GM11168 (cell line): Measurements from ENCODE around the gene NKAIN2.
"Not testable (repeated sequence)": the region's sequence is repeated elsewhere in the genome, so short reads cannot be mapped to it uniquely, and the experiment has no call there.

Source experiments
- in situ Hi-C: fragments of 300-500 bp; cut with MboI; formaldehyde crosslinking; loops from one replicate; pipeline ENCODE4 v1.12.0; 2022; ENCODE audit warnings: low sequenced_read_pairs; ENCODE audit not compliant: unreplicated experiment

Gene NKAIN2

GRCh38 chr6:124535299-124535698, 731.6 kb downstream of the NKAIN2 start:
- in situ Hi-C loops = no loop called here

GRCh38 chr6:124535746-124536145, 732.1 kb downstream of the NKAIN2 start:
- in situ Hi-C loops = no loop called here

- in situ Hi-C loops = no loop called here
Measured at GRCh38 chr6:124536157-124536841, 732.6 kb downstream of the NKAIN2 start.

- in situ Hi-C loops = no loop called here
Measured at GRCh38 chr6:124536842-124537191, 733.2 kb downstream of the NKAIN2 start.

DNA sequence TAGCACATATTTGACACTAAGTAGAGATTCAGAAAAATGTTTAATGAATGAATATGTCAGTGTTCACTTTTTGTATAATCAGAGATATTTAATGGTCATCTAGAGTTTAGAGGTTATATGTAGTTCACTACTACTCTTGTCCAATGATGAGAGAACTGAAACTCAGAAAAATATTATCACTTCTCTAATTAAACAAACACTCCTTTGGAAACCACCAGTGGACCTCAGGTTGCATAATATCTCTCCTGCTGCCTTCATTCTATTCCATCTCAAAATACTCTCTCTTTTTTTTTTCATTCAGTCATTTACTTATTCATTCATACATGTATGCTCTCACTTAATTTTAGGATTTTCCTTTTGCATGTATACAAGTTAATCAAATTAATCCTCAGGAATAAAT, 735.4 kb downstream of the NKAIN2 start:
- in situ Hi-C loops = no loop called here

DNA sequence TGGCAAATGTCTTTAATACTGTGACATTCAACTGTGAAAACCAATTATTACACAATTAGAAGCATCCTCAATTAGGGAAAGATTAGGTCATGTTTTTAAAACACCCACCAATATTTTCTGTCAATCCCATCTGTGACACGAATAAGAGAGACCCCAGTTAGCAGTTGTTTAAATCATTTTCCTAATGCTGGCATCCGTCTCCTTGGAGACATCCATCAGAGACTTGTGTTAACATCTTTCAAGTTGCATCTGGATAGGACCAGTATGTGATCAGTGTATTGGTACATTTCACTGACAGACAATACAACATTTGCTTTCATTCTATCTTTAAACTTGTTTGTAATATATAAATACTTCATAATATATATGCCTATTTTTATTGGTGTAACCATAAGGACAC, 737.9 kb downstream of the NKAIN2 start:
- in situ Hi-C loops = no loop called here

DNA sequence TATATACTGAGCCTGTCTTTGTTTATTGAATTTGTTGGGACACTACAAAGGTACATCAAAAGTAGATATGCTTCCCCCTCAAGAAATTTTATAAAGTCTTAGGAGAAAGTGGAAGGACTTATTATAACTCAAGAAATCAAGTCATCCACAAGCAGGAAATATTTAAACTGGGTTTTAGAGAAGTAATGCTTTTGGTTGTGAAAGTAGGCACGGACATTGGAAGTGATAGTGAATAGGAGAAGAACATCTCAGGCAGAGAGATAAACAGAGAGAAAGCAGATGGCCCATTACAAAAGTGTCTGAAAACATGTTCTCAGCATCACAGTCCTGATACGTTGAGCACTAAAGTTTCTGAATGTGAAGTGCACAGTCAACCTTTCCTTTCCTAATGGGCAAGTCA, 742.9 kb downstream of the NKAIN2 start:
- in situ Hi-C loops = no loop called here

- in situ Hi-C loops = no loop called here
Measured at GRCh38 chr6:124551711-124552233, 748.1 kb downstream of the NKAIN2 start.

DNA sequence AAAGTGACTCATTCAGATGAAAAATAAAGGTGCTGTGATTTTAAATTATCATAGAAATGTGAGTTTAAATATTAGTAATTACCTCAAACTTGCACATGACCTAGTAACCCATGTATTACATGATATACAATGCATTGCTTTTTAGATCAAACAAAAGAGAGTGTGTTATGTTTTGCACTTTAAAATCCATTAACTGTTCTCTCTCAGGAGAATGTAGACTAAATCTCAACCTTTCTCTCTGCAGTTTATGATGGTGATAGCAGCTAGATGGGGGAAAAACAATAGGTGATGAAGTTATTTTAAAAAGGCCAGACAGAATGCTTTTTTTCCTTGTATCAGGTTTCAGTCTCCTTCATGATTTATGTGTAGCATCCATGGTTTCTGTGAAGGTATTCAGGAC, 754.2 kb downstream of the NKAIN2 start:
- in situ Hi-C loops = no loop called here

GRCh38 chr6:124560078-124560477, 756.4 kb downstream of the NKAIN2 start:
- in situ Hi-C loops = not testable (repeated sequence)

DNA sequence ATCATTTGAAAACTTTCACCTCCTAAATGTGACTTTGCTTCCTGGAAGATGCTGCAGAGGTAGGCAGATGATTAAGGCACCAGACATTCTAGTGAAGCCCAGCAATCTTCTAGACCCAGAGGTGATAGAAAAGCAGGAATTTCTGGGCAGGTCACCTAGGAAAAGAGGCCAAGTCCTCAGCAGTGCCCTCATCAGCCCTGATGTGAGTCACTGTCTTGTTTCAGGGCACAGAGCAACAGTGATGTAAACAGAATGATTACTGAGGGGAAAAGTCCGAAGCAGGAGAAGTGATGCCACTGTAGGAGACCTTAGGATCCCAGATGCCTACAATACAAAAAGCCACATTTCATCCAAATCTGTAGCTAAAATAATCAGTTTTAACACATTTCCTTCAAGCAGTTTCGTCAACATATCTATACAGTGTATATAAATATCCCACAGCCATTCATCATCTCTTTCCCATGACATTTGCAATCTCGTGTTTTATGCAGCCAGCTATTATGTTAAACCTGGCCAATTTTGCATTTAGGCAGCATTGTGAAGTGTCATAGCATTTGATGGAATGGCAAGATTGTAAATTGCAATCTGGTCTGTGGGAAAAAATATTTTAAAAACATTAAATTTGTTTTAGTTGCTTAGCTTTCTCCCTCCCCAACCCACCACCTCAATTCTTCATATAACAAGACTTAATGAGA, 757.4 kb downstream of the NKAIN2 start:
- in situ Hi-C loops = no loop called here

DNA sequence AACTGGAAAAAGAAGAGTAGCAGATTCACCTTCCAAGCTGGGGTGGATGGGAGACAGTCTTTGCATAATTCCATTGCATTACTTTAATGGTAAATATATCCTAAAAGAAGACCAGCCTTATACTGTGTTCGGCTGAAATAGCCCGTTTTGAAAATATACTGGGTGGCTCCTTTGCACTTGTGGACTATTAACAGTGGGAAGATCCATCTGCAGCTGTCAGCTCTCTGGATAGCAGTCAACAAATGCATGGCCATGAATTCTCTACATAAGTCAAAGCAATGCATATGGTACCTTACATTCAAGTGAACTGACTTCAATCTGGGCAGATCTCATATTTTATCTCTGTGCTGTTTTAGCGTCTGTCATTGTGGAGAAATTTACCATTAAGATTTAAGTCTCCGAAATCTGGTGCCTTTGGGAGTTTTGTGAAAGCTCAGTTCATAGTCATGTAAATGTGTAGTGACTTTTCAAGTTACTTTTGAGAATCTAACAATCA, 758.0 kb downstream of the NKAIN2 start:
- in situ Hi-C loops = no loop called here

DNA sequence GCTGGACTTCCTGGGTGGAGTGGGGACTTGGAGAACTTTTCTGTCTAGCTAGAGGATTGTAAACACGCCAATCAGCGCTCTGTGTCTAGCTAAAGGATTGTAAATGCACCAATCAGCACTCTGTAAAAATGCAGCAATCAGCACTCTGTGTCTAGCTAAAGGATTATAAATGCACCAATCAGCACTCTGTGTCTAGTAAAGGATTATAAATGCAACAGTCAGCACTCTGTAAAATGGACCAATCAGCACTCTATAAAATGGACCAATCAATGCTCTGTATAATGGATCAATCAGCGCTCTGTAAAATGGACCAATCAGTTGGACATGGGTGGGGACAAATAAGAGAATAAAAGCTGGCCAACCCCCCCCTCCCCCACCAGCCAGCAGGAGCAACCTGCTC, 760.5 kb downstream of the NKAIN2 start:
- in situ Hi-C loops = not testable (repeated sequence)

GRCh38 chr6:124567401-124567800, 763.7 kb downstream of the NKAIN2 start:
- in situ Hi-C loops = no loop called here

- in situ Hi-C loops = no loop called here
Measured at GRCh38 chr6:124573953-124574352, 770.3 kb downstream of the NKAIN2 start.

DNA sequence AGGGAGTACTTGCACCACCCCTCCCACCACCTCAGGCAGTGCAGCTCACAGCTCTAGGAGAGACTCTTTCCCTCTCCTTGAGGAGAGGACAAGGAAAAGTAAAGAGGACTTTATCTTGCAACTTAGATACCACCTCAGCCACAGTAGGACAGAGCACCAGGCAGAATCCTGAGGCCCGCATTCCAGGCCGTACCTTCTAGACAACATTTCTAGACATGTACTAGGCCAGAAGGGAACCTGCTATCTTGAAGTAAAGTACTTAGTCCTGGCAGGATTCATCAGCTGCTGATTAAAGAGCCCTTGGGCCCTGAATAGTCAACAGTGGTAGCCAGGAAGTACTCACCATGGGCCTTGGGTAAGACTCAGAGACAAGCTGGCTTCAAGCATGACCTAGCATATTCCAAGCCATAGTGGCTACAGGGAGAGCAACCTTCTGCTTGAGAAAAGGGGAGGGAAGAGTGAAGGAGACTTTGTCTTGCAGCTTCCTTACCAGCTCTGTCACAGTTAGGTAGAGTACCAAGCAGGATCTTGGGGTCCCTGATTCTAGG, 774.1 kb downstream of the NKAIN2 start:
- in situ Hi-C loops = no loop called here

DNA sequence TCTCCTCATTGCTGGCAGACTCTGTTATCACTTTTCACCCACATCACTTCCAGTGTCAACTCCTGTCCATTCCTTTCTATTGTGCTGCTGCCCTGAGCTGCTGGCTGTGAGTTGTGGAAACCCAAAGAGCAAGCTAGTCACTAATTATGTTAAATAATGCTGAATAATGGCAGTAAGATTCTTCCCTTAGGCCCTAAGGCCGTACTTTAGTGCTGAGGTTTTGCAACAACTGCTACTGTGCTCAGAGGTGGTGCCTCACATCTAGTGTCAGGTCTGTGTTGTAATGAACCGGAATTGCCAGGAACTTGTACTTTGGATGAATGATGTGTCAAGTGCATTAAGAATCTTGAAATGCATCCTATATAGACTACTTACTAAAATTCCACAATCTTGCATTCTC, 786.3 kb downstream of the NKAIN2 start:
- in situ Hi-C loops = no loop called here

- in situ Hi-C loops = no loop called here
Measured at GRCh38 chr6:124599656-124600055, 796.0 kb downstream of the NKAIN2 start.

DNA sequence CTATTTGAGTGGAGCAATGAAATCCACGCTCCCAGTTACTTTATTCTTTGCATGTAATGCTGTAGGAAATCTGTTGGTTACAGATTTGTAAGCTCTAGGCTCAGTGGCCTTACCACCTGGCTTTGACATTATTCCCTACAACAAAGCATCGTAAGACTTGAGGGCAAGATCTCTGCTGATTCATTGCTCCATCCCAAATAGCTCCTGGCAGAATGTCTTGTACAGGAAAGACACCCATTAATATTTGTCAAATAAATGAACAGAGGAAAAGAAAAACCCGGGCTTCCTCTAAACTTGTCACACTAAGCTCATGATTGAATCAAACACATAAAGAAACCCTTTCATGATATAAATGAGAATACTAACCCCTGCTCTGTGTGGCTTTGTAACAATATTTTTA, 801.1 kb downstream of the NKAIN2 start:
- in situ Hi-C loops = no loop called here

DNA sequence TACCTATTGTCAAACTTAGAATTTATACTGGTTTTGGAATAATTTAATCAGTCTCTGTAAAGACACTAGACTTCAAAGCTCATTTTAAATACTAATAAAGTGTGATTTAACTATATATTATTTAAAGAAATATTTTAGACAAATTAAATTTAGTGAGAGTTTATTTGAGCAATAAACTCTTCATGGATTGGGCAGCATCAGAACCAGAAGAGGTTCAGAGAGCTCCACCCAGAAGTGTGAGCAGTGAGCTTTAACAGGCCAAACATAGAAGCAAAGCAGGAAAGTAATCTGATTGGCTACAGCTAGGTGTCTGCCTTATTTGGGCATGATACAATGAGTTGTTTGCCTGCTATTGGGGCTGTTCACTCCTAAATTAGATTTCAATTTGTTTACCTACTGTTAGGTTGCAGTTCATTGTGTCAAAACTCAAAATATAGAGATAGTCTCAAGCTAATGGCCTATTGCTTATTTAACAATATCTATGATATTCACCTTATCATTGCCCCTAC, 803.5 kb downstream of the NKAIN2 start:
- in situ Hi-C loops = no loop called here

- in situ Hi-C loops = no loop called here
Measured at GRCh38 chr6:124613031-124613430, 809.4 kb downstream of the NKAIN2 start.
